SH-SY5Y (cell line): ENCODE data around the gene RRP8.

Experiments
- GATA2 ChIP-seq: IDR thresholded peaks from 2 replicates; pipeline ENCODE4 v1.6.1; 2011; ENCODE audit warnings: mild to moderate bottlenecking, low read depth, low read length
- GATA3 ChIP-seq: IDR thresholded peaks from 2 replicates; pipeline ENCODE4 v1.6.1; 2011; ENCODE audit warnings: low read depth, mild to moderate bottlenecking, low read length, moderate library complexity

DNA sequence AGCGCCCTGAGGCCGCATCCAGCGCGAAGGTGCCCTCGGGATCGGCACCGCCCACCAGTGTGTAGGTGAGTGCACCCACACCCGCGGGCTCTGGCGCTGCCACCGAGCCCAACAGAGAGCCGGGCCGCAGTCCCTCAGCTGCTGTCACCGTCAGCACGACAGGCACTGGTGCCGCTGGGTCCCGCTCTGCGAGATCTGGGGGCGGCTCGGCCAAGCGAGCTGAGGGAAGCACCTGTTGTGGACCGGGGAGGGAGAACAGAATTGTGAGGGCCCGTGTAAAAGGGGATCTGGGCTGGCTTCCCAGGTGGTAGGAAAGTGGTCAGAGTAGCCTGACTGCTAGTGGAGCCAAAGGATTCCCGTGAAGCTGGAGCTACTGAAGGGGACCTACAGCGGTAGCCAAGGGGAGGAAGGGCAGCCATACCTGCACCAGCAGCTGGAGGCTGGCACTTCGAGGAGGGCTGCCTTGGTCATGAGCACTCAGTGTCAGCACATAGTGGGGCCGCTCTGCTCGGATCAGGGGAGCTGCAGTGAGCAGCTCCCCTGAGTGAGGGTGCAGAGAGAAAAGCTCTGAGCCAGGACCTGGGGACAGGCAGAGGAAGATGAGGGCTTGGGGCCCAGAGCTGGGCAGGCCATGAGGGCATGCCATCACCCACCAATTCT is 27.3 kb upstream of the RRP8 start:
- TF ChIP-seq GATA3 (no peak), GATA2 (no peak)
